Neural cell (in vitro differentiated cells): Measurements from ENCODE around the gene DMTF1. TPM values are rescaled to one million over a fixed set of nuclear protein-coding genes. Genes with fewer than 3 reads are reported as not detected.

Experiments used
- H2AFZ ChIP-seq: fragments of 200-600, 300-800 bp; sonication (generic), shearing (Covaris generic); 2 replicates; pipeline ENCODE4 v1.6.0; 2014; ENCODE audit warnings: low read depth, mild to moderate bottlenecking, antibody characterized with exemption, low read length, moderate library complexity
- H3F3A ChIP-seq: fragments of 200-600 bp; shearing (Covaris generic); 2 replicates; pipeline ENCODE4 v1.6.1; 2016; ENCODE audit warnings: mild to moderate bottlenecking, moderate library complexity, mixed read lengths, antibody characterized with exemption, low read length; ENCODE audit not compliant: insufficient read depth, poor library complexity, severe bottlenecking
- H3K27ac ChIP-seq: fragments of 200-600, 300-800 bp; sonication (generic), shearing (Covaris generic); 2 replicates; pipeline ENCODE4 v1.5.1; 2014; ENCODE audit warnings: mild to moderate bottlenecking, low read length, moderate library complexity
- H3K27me3 ChIP-seq: fragments of 300-800, 200-600 bp; sonication (generic), shearing (Covaris generic); 2 replicates; pipeline ENCODE4 v1.6.0; 2014; ENCODE audit warnings: mild to moderate bottlenecking, low read depth, low read length, moderate library complexity; ENCODE audit not compliant: insufficient read depth
- H3K36me3 ChIP-seq: fragments of 300-800, 200-600 bp; sonication (generic), shearing (Covaris generic); 2 replicates; pipeline ENCODE4 v1.5.1; 2014; ENCODE audit warnings: mild to moderate bottlenecking, antibody characterized with exemption, low read length, moderate library complexity; ENCODE audit not compliant: insufficient read depth
- H3K4me2 ChIP-seq: fragments of 300-800, 200-600 bp; sonication (generic), shearing (Covaris generic); 2 replicates; pipeline ENCODE4 v1.6.0; 2014; ENCODE audit warnings: mild to moderate bottlenecking, low read length
- H3K4me3 ChIP-seq: fragments of 300-800, 200-600 bp; sonication (generic), shearing (Covaris generic); 2 replicates; pipeline ENCODE4 v1.5.1; 2014; ENCODE audit warnings: mild to moderate bottlenecking, low read length, moderate library complexity
- H3K79me2 ChIP-seq: fragments of 200-600 bp; shearing (Covaris generic); replicated peaks from 2 replicates; pipeline ENCODE4 v1.6.0; 2014; ENCODE audit warnings: mild to moderate bottlenecking, low read length, moderate library complexity; ENCODE audit not compliant: insufficient read depth
- H3K9ac ChIP-seq: fragments of 300-800, 200-600 bp; sonication (generic), shearing (Covaris generic); 2 replicates; pipeline ENCODE4 v1.6.1; 2016; ENCODE audit warnings: mild to moderate bottlenecking, low read length, mixed read lengths
- H3K9me2 ChIP-seq: fragments of 200-600 bp; shearing (Covaris generic); 2 replicates; pipeline ENCODE4 v1.6.1; 2016; ENCODE audit warnings: mild to moderate bottlenecking, low read length, mixed read lengths; ENCODE audit not compliant: insufficient read depth
- H3K9me3 ChIP-seq: fragments of 200-600, 300-800 bp; sonication (generic), shearing (Covaris generic); 2 replicates; pipeline ENCODE4 v1.6.1; 2016; ENCODE audit warnings: mild to moderate bottlenecking, mixed run types, low read length, moderate library complexity, mixed read lengths
- H4K20me1 ChIP-seq: fragments of 200-600 bp; shearing (Covaris generic); 2 replicates; pipeline ENCODE4 v1.6.1; 2016; ENCODE audit warnings: mild to moderate bottlenecking, mixed run types; ENCODE audit not compliant: insufficient read depth
- CTCF ChIP-seq: fragments of 450-650 bp; IDR thresholded peaks from 2 replicates; pipeline ENCODE4 v1.5.1; 2014; ENCODE audit warnings: antibody characterized with exemption, mild to moderate bottlenecking, moderate library complexity; ENCODE audit not compliant: poor library complexity, severe bottlenecking
- EP300 ChIP-seq: fragments of 450-650 bp; conservative IDR thresholded peaks from 2 replicates; pipeline ENCODE4 v1.6.1; 2014; ENCODE audit warnings: antibody characterized with exemption, mild to moderate bottlenecking, moderate library complexity; ENCODE audit not compliant: poor library complexity, severe bottlenecking
- EZH2 ChIP-seq: fragments of 200-600, 300-800 bp; shearing (Covaris generic), sonication (generic); IDR thresholded peaks from 2 replicates; pipeline ENCODE4 v1.6.1; 2014; ENCODE audit warnings: antibody characterized with exemption, low read length, borderline replicate concordance, mild to moderate bottlenecking; ENCODE audit not compliant: insufficient read depth, poor library complexity, severe bottlenecking
- MXI1 ChIP-seq: fragments of 450-650 bp; conservative IDR thresholded peaks from 2 replicates; pipeline ENCODE4 v1.6.1; 2014; ENCODE audit warnings: antibody characterized with exemption, mild to moderate bottlenecking; ENCODE audit not compliant: poor library complexity, severe bottlenecking
- POLR2AphosphoS5 ChIP-seq: IDR thresholded peaks from 2 replicates; pipeline ENCODE4 v1.6.1; 2012
- RAD21 ChIP-seq: fragments of 450-650 bp; conservative IDR thresholded peaks from 2 replicates; pipeline ENCODE4 v1.6.1; 2014; ENCODE audit warnings: antibody characterized with exemption, mild to moderate bottlenecking, moderate library complexity
- REST ChIP-seq: IDR thresholded peaks from 2 replicates; pipeline ENCODE4 v1.6.1; 2012; ENCODE audit warnings: borderline replicate concordance
- SMC3 ChIP-seq: fragments of 450-650 bp; conservative IDR thresholded peaks from 2 replicates; pipeline ENCODE4 v1.6.1; 2014; ENCODE audit warnings: antibody characterized with exemption, mild to moderate bottlenecking, moderate library complexity; ENCODE audit not compliant: poor library complexity
- TAF1 ChIP-seq: IDR thresholded peaks from 2 replicates; pipeline ENCODE4 v1.6.1; 2012; ENCODE audit warnings: low read depth
- polyA plus RNA-seq: library from polyadenylated mRNA; depleted of rRNA; stranded (reverse); fragments of >200 nt; gene quantifications from 2 replicates; pipeline ENCODE4 v1.2.3, GENCODE V29; 2014

DMTF1 gene
- polyA plus RNA-seq, 1 donor from 2014 or later: 314 TPM

- peaks cover 3% of the 10 kb centered on the region for H3F3A ChIP-seq
- H2AFZ ChIP-seq: no peak overlapping the region
- H3K9me2 ChIP-seq: no peaks in the 10 kb centered on the region
- H3K27ac ChIP-seq: no peak overlapping the region
- H3K27me3 ChIP-seq: no peaks in the 10 kb centered on the region
- no peaks in the 10 kb centered on the region for H4K20me1 ChIP-seq
- peaks cover 7% of the 10 kb centered on the region for H3K79me2 ChIP-seq
- H3K4me3 ChIP-seq: no peak overlapping the region
- no peaks in the 10 kb centered on the region for H3K9me3 ChIP-seq
- no peak overlapping the region for H3K4me2 ChIP-seq
- TF ChIP-seq EP300 (no peak), MXI1 (no peak), RAD21 (peak; percentile 77), SMC3 (peak; percentile 76), CTCF (peak; percentile 68)
- H3K9ac ChIP-seq: no peak overlapping the region
- H3K36me3 ChIP-seq: no peaks in the 10 kb centered on the region
These were observed 3.8 kb upstream of the DMTF1 start for GRCh38 chr7:87148332-87148955.

- H3K9me3 ChIP-seq: no peaks in the 10 kb centered on the region
- H2AFZ ChIP-seq: peak overlapping the region; percentile 73
- H3K36me3 ChIP-seq: no peaks in the 10 kb centered on the region
- H3F3A ChIP-seq: peaks cover 3% of the 10 kb centered on the region
- H3K9ac ChIP-seq: peak overlapping the region; percentile 97
- peak overlapping the region; percentile 81 for H3K4me3 ChIP-seq
- no peaks in the 10 kb centered on the region for H3K9me2 ChIP-seq
- peaks cover 34% of the 10 kb centered on the region for H3K79me2 ChIP-seq
- H3K27me3 ChIP-seq: no peaks in the 10 kb centered on the region
- peak overlapping the region; percentile 94 for H3K27ac ChIP-seq
- TF ChIP-seq REST (no peak), RAD21 (no peak), SMC3 (no peak), EZH2 (no peak), POLR2AphosphoS5 (no peak), CTCF (no peak), TAF1 (no peak), EP300 (no peak), MXI1 (no peak)
- H3K4me2 ChIP-seq: peak overlapping the region; percentile 89
- no peaks in the 10 kb centered on the region for H4K20me1 ChIP-seq
These were observed 1.1 kb upstream of the DMTF1 start for GRCh38 chr7:87151002-87151728.
